NCI-H526 (cell line): ENCODE measurements around the gene STAC3.

Experiments used
- DNase-seq, 2 experiments: peaks; one replicate each; lab custom pipeline; 2025; lab: John Stamatoyannopoulos, UW

Gene STAC3

DNA sequence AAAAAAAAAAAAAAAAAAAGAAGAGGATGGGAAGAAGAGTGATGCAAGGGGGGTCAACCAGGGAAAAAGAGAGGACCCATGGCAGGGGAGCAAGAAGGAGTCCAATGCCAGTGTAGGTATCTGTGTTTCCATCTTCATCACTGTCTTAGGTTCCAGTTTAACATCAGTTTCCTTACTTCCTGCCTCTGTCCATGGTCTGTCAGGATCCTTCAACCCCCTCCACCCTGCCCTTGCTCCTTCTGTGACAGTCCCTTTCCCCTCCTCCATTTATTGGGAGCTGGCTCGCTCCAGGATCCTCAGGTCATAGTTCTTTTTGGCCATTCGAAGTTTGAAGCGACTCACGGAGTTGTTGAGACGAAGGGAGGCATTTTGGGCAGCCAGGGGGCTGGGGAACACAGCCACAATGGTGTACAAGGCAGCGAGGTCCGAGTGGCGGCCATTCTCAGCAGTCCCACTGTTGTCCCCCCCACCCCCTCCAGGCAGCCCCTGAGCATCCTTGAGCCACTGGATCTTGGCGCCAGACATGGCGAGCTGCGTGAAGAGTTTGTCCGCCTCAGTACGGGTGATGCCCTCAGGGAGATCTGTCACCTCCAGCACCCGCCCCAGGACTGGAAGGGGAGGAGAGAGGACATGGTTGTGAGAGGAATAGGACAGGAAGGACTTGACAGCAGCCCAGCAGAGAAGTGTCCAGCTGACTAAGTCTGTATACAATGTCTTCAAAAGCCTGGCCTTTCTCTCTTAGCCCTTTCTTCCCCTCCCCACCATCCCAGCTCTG is 3.7 kb upstream of the STAC3 start:
- no peak for DNase-seq

GRCh38 chr12:57250541-57250940 is 446 bp downstream of the STAC3 start:
- no peak for DNase-seq

- no peak for DNase-seq
Observed at GRCh38 chr12:57248934-57249742, 1.8 kb downstream of the STAC3 start.

- no peak for DNase-seq
Observed at GRCh38 chr12:57247041-57247440, 3.9 kb downstream of the STAC3 start.

GRCh38 chr12:57244312-57244696 is 6.7 kb downstream of the STAC3 start:
- DNase-seq = peak in 1 of 2 experiments; percentile 42

DNA sequence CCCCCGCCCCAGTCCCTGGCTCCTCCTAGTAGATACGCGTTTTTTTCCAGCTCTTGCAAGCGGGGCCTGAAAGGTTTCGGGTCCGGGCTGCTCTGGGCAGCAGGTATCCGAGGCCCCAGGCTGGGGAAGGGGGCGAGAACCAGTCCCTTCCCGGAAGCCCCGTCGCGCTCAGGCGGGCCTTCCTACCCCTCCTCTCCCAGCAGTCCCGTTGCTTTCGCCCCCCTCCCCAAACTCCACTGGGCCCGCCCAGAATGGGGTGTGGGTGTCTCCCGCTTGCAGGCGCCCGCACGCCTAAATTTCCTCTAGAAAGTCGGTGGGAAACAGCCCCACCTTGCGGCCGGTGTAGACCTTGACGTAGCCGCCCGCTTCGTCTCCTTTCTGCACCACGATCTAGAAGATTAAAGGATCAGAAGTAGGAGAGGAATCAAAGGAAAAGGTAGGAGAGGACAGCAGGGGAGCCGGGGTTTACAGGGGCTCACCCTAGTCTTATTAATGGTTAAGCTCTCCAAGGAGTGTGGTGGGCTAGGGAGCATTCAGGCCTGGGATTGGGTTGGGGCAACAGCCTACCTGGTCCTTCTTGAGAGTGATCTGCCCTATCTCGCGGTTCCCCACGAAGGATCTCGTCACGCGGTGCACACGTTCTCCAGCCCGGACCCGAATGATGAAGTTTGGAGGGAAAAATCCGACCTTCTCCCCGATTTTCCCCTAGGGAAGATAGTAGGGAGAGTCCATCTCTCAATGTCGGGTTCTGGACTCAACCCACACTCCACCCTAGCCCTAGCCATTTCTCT is 7.3 kb downstream of the STAC3 start:
- peak; percentile 80 to 95 for DNase-seq

- peak; percentile 99 to 100 for DNase-seq
Observed at GRCh38 chr12:57242691-57243454, 8.1 kb downstream of the STAC3 start.

GRCh38 chr12:57242329-57242690 is 8.7 kb downstream of the STAC3 start:
- peak; percentile 88 to 95 for DNase-seq

DNA sequence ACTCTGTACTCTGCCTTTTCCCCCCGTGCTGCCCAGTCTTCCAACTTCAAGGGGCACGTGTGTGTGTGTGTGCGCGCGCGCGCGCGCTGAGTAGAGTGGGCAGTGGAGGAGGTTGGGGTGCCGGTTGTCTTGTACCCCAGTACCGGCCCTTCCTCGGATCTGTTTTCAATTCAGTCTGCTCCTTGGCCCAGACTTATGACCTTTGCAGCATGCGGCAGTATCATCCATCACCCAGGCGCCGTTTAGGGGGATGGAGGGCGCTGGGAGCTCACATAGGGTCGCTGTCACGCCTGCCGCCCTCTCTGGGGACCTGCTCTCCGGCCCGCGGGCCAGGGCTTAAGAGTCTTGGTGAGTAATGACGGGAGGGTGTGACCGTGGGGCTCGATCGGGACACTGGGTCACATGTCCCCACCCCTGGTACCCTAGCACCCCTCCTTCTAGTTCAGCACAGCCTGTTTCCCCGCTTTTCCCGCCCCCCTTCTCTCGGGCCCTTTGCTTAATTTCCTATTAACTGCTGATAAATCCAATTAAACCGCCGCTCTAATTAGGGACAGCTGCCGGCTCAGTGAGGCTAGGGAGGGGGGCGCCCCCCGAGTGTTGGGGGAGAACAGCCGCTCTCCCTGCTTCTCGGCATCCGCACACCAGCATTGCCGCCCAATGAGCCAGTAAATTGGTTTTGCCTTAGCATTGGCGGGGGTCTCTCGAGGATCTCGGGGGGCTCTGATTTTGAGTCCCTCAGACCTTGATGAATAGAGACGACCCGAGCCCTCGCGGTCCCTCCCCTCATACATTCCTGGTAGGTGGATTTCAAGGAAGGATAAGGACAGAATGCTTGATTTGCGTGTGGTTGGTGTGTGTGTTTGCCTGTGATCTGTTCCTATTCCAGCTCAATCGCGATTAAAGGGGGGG is 9.3 kb downstream of the STAC3 start:
- peak in 1 of 2 experiments; percentile 79 for DNase-seq

DNA sequence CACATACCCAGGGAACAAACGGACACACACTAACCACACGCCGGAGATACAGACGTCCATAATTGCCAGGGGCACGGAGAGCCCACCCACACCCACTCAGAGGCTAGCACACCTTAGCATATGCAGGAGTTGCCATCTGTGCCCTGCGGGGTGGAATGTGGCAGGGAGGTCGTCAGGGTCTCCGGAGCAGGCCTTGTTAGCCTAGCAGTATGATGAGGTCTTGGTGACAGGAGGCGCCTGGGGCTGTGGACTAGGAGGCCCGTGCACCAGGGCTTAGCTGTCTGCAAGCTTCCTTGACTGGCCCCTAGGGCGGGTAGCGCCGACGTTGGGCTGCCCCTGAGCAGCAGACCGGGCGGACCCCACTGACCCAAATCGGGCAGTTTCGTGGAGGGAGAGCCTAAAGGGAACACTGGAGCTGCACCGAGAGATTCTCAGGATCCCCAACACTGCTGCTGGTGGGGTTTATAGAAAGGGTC is 10.0 kb downstream of the STAC3 start:
- DNase-seq = peak; percentile 55 to 80

DNA sequence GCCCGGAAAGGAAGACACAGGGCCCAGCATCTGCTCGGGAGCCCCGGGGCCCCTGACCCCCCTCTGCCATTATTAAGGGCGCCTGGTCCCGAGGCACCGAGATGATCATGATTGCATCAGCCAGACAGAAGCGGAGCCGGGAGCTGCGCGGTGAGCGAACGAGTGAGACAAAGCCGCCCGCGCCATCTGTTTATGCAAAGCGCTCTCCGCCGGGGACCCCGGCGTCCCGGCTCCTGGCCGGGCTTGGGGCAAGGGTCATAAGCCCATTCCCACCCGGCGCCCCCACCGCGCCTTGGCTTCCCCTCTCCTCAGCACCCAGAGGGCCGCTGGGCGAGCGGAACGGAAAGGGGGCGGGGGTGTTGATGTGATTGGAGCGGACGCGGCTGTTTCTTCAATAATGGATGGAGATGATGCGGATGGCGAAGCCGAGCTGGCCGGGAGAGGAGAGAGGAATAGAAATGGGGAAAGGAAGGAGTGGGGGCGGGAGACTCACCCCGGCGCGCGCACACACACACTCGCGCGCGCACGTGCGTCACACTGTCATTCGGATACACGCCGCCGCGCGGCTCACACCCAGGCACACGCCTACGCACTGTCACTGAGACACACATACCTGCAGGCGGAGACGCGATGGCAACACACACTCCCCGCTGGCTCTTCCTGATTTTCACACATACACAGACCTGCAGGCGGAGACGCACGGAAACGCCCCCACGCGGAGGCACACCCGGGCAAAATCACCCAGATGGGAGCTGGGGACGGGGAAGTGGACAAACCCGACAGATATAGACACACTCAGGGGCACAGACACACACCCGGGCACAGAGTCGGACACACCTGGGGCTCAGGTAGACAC is 10.7 kb downstream of the STAC3 start:
- peak; percentile 89 to 91 for DNase-seq

- DNase-seq = peak; percentile 74 to 75
Observed at GRCh38 chr12:57239587-57240065, 11.4 kb downstream of the STAC3 start.

DNA sequence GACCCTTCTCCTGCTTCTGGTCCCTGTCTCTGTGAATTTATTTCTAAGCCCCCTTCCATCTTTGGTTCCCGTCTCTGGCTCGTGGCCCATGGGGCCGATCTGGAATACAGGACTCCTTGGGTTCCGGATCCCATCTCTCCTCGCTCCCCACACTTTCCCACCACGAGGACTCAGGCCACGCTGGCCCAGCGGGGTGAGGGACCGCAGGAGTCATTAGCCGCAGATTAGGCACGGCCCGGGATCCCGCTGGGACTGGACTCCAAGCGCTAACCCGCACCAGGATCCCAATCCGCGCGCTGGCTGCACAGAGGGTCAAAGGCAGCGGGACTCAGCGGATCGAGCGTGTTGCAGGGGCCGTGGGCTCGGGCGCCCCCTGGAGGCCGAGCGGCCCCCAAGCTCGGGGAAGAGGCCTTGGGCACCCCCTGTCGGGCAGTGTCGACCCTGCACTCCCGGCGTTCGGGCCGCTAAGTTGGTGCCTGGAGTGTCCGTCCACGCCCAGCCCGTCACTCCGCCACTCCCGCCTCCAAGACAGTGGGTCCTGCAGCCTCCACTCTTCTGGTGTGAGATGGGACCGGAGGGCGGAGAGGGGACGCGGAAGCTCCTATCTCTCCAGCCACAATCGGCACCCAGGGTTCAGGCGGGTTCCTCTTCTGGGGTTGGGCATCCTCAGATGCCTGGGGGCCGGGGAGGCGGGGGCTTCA is 12.0 kb downstream of the STAC3 start:
- DNase-seq = peak; percentile 83 to 94

DNA sequence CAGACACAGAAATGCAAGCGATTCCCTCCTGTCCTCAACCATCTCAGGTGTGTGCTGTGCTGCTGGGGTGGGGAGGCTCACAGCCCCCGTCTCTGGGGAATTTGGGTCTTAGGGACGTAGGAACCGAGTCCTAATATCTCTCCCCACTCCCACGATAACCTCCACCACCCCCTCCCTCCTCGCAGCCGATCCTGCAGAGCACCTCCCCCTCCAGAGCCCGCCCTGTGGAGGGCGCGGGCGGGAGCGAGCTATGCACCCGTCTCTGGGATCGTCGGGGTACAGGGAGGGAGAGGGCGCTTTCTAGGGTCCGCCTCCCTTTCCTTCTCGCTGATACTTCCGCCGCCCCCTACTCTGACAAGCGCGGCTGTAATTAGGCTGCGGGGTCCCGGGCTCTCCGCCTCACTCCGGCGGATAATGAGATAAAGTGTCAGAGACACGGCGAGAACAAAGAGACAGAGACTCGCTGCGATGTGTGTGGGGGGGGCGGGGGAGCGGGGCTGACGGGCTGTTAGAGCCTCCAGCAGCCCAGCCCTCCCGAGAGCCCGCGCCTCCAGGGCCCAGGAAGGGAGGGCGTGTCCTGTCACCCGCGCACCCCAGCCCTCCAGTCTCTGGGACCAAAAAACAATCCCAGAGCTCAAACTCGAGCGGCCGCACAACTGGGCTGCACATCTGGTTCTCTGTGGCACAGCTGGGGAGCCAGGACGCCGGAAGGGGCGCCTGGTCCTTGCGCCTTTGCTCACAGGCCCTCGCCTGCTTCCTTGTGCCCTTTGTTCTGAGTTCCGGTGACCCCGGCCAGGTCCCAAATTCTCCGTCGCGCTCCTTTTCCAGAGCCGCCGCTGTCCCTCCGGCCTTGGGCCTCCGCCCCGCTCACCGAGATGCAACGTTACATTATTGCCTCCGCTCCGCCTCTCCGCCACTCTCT is 12.8 kb downstream of the STAC3 start:
- DNase-seq = peak; percentile 64 to 88

DNA sequence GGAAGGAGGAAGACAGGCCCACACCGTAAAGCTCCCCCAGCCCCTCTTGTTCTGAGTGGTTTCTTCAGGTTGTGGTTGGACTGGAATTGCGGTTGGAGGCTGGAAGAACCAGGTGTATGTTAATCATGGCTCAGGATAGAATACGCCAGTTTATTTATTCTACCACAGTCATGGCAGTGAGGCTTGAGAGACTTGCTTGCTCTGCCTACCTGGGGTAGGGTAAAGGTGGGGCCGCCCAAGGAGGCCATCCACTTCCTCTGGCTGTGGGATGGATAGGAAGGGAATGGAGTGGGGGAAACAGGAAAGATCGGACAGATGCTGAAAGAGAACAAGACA is 13.4 kb downstream of the STAC3 start:
- peak; percentile 92 for DNase-seq

GRCh38 chr12:57236925-57237595 is 13.9 kb downstream of the STAC3 start:
- DNase-seq = peak; percentile 43 to 71
